H9 (cell line): ENCODE measurements around the gene ATF6. TPM values are rescaled to one million over a fixed set of nuclear protein-coding genes. Genes with fewer than 3 reads are reported as not detected.

Experiments
- DNase-seq: peaks from one replicate; pipeline ENCODE4 v3.0.0-alpha.2; 2017
- H2AFZ ChIP-seq: one replicate; pipeline ENCODE4 v1.6.1; 2013; ENCODE audit warnings: mild to moderate bottlenecking, low read length, control low read depth, moderate library complexity
- H2AK5ac ChIP-seq: 2 replicates; pipeline ENCODE4 v1.6.1; 2013; ENCODE audit warnings: low read length, control low read depth, mixed read lengths; ENCODE audit not compliant: insufficient read length
- H2BK120ac ChIP-seq: one replicate; pipeline ENCODE4 v1.6.1; 2013; ENCODE audit warnings: low read depth, mild to moderate bottlenecking, low read length, control low read depth, inconsistent platforms; ENCODE audit not compliant: poor library complexity, severe bottlenecking
- H2BK12ac ChIP-seq: 2 replicates; pipeline ENCODE4 v1.6.1; 2013; ENCODE audit warnings: low read length, control low read depth, mixed read lengths, low read depth; ENCODE audit not compliant: insufficient read length
- H2BK15ac ChIP-seq: 2 replicates; pipeline ENCODE4 v1.6.1; 2013; ENCODE audit warnings: low read depth, low read length, control low read depth
- H2BK20ac ChIP-seq: one replicate; pipeline ENCODE4 v1.6.1; 2013; ENCODE audit warnings: low read depth, mild to moderate bottlenecking, low read length, control low read depth, inconsistent platforms; ENCODE audit not compliant: poor library complexity, severe bottlenecking
- H2BK5ac ChIP-seq: 2 replicates; pipeline ENCODE4 v1.6.1; 2013; ENCODE audit warnings: low read length, control low read depth, mixed read lengths; ENCODE audit not compliant: insufficient read length
- H3K14ac ChIP-seq: 2 replicates; pipeline ENCODE4 v1.6.1; 2013; ENCODE audit warnings: low read length, control low read depth; ENCODE audit not compliant: insufficient read depth
- H3K18ac ChIP-seq: 2 replicates; pipeline ENCODE4 v1.6.1; 2013; ENCODE audit warnings: low read depth, mild to moderate bottlenecking, mixed read lengths, low read length, control low read depth; ENCODE audit not compliant: insufficient read length
- H3K23ac ChIP-seq: 2 replicates; pipeline ENCODE4 v1.6.1; 2013; ENCODE audit warnings: low read length, control low read depth, mixed read lengths, low read depth; ENCODE audit not compliant: insufficient read length
- H3K23me2 ChIP-seq: 2 replicates; pipeline ENCODE4 v1.6.1; 2013; ENCODE audit warnings: low read depth, mild to moderate bottlenecking, mixed read lengths, low read length, control low read depth; ENCODE audit not compliant: insufficient read length, poor library complexity, severe bottlenecking
- H3K27ac ChIP-seq: 2 replicates; pipeline ENCODE4 v1.5.1; 2013; ENCODE audit warnings: low read length, control low read depth, mixed read lengths, low read depth; ENCODE audit not compliant: insufficient read length
- H3K27me3 ChIP-seq: 2 replicates; pipeline ENCODE4 v1.6.1; 2013; ENCODE audit warnings: low read length, control low read depth, inconsistent platforms; ENCODE audit not compliant: insufficient read depth
- H3K4ac ChIP-seq: 2 replicates; pipeline ENCODE4 v1.6.1; 2013; ENCODE audit warnings: low read depth, mild to moderate bottlenecking, control low read depth, inconsistent platforms, low read length, moderate library complexity
- H3K4me1 ChIP-seq: 2 replicates; pipeline ENCODE4 v1.6.1; 2013; ENCODE audit warnings: low read length, control low read depth, inconsistent platforms; ENCODE audit not compliant: insufficient read depth
- H3K4me2 ChIP-seq: 2 replicates; pipeline ENCODE4 v1.6.1; 2013; ENCODE audit warnings: low read length, control low read depth, mixed read lengths; ENCODE audit not compliant: insufficient read length, insufficient read depth
- H3K56ac ChIP-seq: 2 replicates; pipeline ENCODE4 v1.6.1; 2013; ENCODE audit warnings: low read depth, mild to moderate bottlenecking, mixed read lengths, low read length, control low read depth; ENCODE audit not compliant: insufficient read length
- H3K79me1 ChIP-seq: 2 replicates; pipeline ENCODE4 v1.6.1; 2013; ENCODE audit warnings: low read depth, mild to moderate bottlenecking, moderate library complexity, low read length, control low read depth, inconsistent platforms; ENCODE audit not compliant: insufficient read depth, poor library complexity, severe bottlenecking
- H3K79me2 ChIP-seq: 2 replicates; pipeline ENCODE4 v1.6.1; 2013; ENCODE audit warnings: low read length, control low read depth, inconsistent platforms; ENCODE audit not compliant: insufficient read depth
- H3K9ac ChIP-seq: 2 replicates; pipeline ENCODE4 v1.6.1; 2013; ENCODE audit warnings: low read length, control low read depth, mixed read lengths; ENCODE audit not compliant: insufficient read length; ENCODE audit errors: extremely low read depth
- H3K9me3 ChIP-seq: one replicate; pipeline ENCODE4 v1.6.1; 2013; ENCODE audit warnings: low read depth, low read length, inconsistent platforms; ENCODE audit not compliant: control insufficient read depth
- H3T11ph ChIP-seq: one replicate; pipeline ENCODE4 v1.6.1; 2013; ENCODE audit warnings: mild to moderate bottlenecking, low read length, control low read depth, inconsistent platforms
- H4K20me1 ChIP-seq: one replicate; pipeline ENCODE4 v1.6.1; 2013; ENCODE audit not compliant: control insufficient read depth, insufficient read length, insufficient read depth
- H4K5ac ChIP-seq: 2 replicates; pipeline ENCODE4 v1.6.1; 2013; ENCODE audit warnings: low read depth, mild to moderate bottlenecking, mixed read lengths, low read length, control low read depth; ENCODE audit not compliant: insufficient read length
- H4K8ac ChIP-seq: replicated peaks from 2 replicates; pipeline ENCODE4 v1.6.1; 2013; ENCODE audit warnings: low read length, control low read depth, mixed read lengths, low read depth; ENCODE audit not compliant: insufficient read length
- H4K91ac ChIP-seq: 2 replicates; pipeline ENCODE4 v1.6.1; 2013; ENCODE audit warnings: low read depth, mild to moderate bottlenecking, moderate library complexity, mixed read lengths, low read length, control low read depth; ENCODE audit not compliant: insufficient read length
- H3K27ac Mint-ChIP-seq, 3 experiments: 2 replicates in 2 of 3; 3 replicates in 1 of 3; pipeline ENCODE4 v1.8.0; 2020 to 2021; ENCODE audit warnings: mixed read lengths in 3 of 3, mild to moderate bottlenecking in 1 of 3, moderate library complexity in 1 of 3
- H3K27me3 Mint-ChIP-seq: 2 replicates; pipeline ENCODE4 v1.8.0; 2021; ENCODE audit warnings: low read depth, mild to moderate bottlenecking, moderate library complexity, mixed read lengths
- H3K36me3 Mint-ChIP-seq, 3 experiments: 2 replicates in 2 of 3; 3 replicates in 1 of 3; pipeline ENCODE4 v1.8.0; 2020 to 2021; ENCODE audit warnings: low read depth in 3 of 3, mixed read lengths in 3 of 3; ENCODE audit not compliant: insufficient read depth in 1 of 3
- H3K4me1 Mint-ChIP-seq, 2 experiments: 2 replicates each; pipeline ENCODE4 v1.8.0; 2020; ENCODE audit warnings: mixed read lengths in 2 of 2
- H3K4me3 Mint-ChIP-seq, 2 experiments: 2 replicates in 1 of 2; 3 replicates in 1 of 2; pipeline ENCODE4 v1.8.0; 2020 to 2021; ENCODE audit warnings: mild to moderate bottlenecking in 2 of 2, mixed read lengths in 2 of 2, moderate library complexity in 1 of 2
- H3K9me3 Mint-ChIP-seq, 2 experiments: 2 replicates in 1 of 2; 3 replicates in 1 of 2; pipeline ENCODE4 v1.8.0; 2020; ENCODE audit warnings: mild to moderate bottlenecking in 2 of 2, mixed read lengths in 2 of 2, moderate library complexity in 1 of 2
- CTCF ChIP-seq: fragments of 200-600 bp; sonication (generic); conservative IDR thresholded peaks from 3 replicates; pipeline ENCODE4 v1.8.0; 2021; ENCODE audit warnings: antibody characterized with exemption, mild to moderate bottlenecking
- WGBS: extraction: QIAGEN DNeasy Blood & Tissue Kit; methylation state at CpG from one replicate; pipeline ENCODE4 v1.1.7; 2013; ENCODE audit warnings: missing lambda C conversion rate, low lambda C conversion rate, mixed read lengths; ENCODE audit not compliant: insufficient read length; ENCODE audit errors: extremely low coverage; 5-methylcytosine and 5-hydroxymethylcytosine counted together
- total RNA-seq: library from RNA; stranded (reverse); gene quantifications from 2 replicates; pipeline ENCODE4 v1.2.1, GENCODE V29; 2021

The ATF6 gene
- total RNA-seq, 1 experiment from 2014 or later: 11.2 TPM

- no peak overlapping the region for H2BK5ac ChIP-seq
- no peaks in the 10 kb centered on the region for H3K27me3 Mint-ChIP-seq
- no peak overlapping the region for H2BK120ac ChIP-seq
- H3T11ph ChIP-seq: no peak overlapping the region
- H3K23me2 ChIP-seq: no peaks in the 10 kb centered on the region
- H3K14ac ChIP-seq: no peak overlapping the region
- H4K20me1 ChIP-seq: no peaks in the 10 kb centered on the region
- H2BK15ac ChIP-seq: no peak overlapping the region
- no peak overlapping the region for H3K4me3 Mint-ChIP-seq
- no peaks in the 10 kb centered on the region for H3K27me3 ChIP-seq
- no peak overlapping the region for H2AK5ac ChIP-seq
- H4K91ac ChIP-seq: no peak overlapping the region
- no peak overlapping the region for H3K9ac ChIP-seq
- no peak overlapping the region for H2BK12ac ChIP-seq
- WGBS: no CpG with 5 or more reads among the region's 5 CpGs
- no peaks in the 10 kb centered on the region for H3K9me3 Mint-ChIP-seq
- H3K27ac Mint-ChIP-seq: no peak overlapping the region
- no peaks in the 10 kb centered on the region for H3K9me3 ChIP-seq
- no peaks in the 10 kb centered on the region for H3K79me1 ChIP-seq
- H4K5ac ChIP-seq: no peak overlapping the region
- H3K56ac ChIP-seq: no peak overlapping the region
- DNase-seq: no peak
- H3K4me2 ChIP-seq: no peak overlapping the region
- H3K36me3 Mint-ChIP-seq: no peaks in the 10 kb centered on the region
- no peaks in the 10 kb centered on the region for H3K79me2 ChIP-seq
- H3K23ac ChIP-seq: no peak overlapping the region
- no peaks in the 10 kb centered on the region for H3K4me1 ChIP-seq
- no peak overlapping the region for H3K18ac ChIP-seq
- H4K8ac ChIP-seq: no peak overlapping the region
- no peak overlapping the region for H3K4ac ChIP-seq
- H3K4me1 Mint-ChIP-seq: peaks cover 4 to 11% of the 10 kb centered on the region in 2 experiments
- no peak overlapping the region for H2AFZ ChIP-seq
- no peak overlapping the region for H2BK20ac ChIP-seq
- TF ChIP-seq CTCF: no peak
- no peak overlapping the region for H3K27ac ChIP-seq
Observed at GRCh38 chr1:161953256-161953920, 187.3 kb downstream of the ATF6 start.
